IPS-18c (cell line): Measurements from ENCODE around the gene FAM234A.

Experiments used
- H3K4me3 ChIP-seq: 2 replicates; pipeline ENCODE4 v1.7.0; 2013; ENCODE audit warnings: low read depth, mild to moderate bottlenecking, low read length, moderate library complexity; ENCODE audit not compliant: insufficient read depth
- H3K9me3 ChIP-seq: one replicate; pipeline ENCODE4 v1.6.1; 2013; ENCODE audit warnings: mild to moderate bottlenecking, low read length, moderate library complexity; ENCODE audit not compliant: control insufficient read depth, insufficient read depth

FAM234A gene

GRCh38 chr16:285146-286055, 50.8 kb downstream of the FAM234A start:
- H3K9me3 ChIP-seq: no peaks in the 10 kb centered on the region
- no peak overlapping the region for H3K4me3 ChIP-seq

GRCh38 chr16:286491-287297, 52.1 kb downstream of the FAM234A start:
- Histone ChIP-seq H3K4me3 (no peak overlapping the region), H3K9me3 (no peaks in the 10 kb centered on the region)

- no peaks in the 10 kb centered on the region for H3K9me3 ChIP-seq
- H3K4me3 ChIP-seq: no peak overlapping the region
Observed at GRCh38 chr16:287298-287811, 52.7 kb downstream of the FAM234A start.

GRCh38 chr16:287981-288920, 53.6 kb downstream of the FAM234A start:
- Histone ChIP-seq H3K9me3 (no peaks in the 10 kb centered on the region), H3K4me3 (no peak overlapping the region)

- Histone ChIP-seq H3K9me3 (no peaks in the 10 kb centered on the region), H3K4me3 (no peak overlapping the region)
Observed at GRCh38 chr16:289395-289997, 54.9 kb downstream of the FAM234A start.

GRCh38 chr16:290015-290680, 55.5 kb downstream of the FAM234A start:
- H3K4me3 ChIP-seq: no peak overlapping the region

GRCh38 chr16:290681-291405, 56.2 kb downstream of the FAM234A start:
- Histone ChIP-seq H3K4me3 (no peak overlapping the region), H3K9me3 (no peaks in the 10 kb centered on the region)

More at GRCh38 chr16:290015-290680, 55.5 kb downstream of the FAM234A start:
- no peaks in the 10 kb centered on the region for H3K9me3 ChIP-seq

GRCh38 chr16:291539-291938, 56.9 kb downstream of the FAM234A start:
- Histone ChIP-seq H3K4me3 (no peak overlapping the region), H3K9me3 (no peaks in the 10 kb centered on the region)

GRCh38 chr16:293043-293775, 58.6 kb downstream of the FAM234A start:
- Histone ChIP-seq H3K9me3 (no peaks in the 10 kb centered on the region), H3K4me3 (no peak overlapping the region)

GRCh38 chr16:296276-296675, 61.7 kb downstream of the FAM234A start:
- H3K4me3 ChIP-seq: no peak overlapping the region
- no peaks in the 10 kb centered on the region for H3K9me3 ChIP-seq

- no peak overlapping the region for H3K4me3 ChIP-seq
- H3K9me3 ChIP-seq: no peaks in the 10 kb centered on the region
Observed at GRCh38 chr16:296806-297510, 62.3 kb downstream of the FAM234A start.

GRCh38 chr16:297832-298231, 63.2 kb downstream of the FAM234A start:
- H3K4me3 ChIP-seq: no peak overlapping the region
- no peaks in the 10 kb centered on the region for H3K9me3 ChIP-seq

GRCh38 chr16:301235-301634, 66.6 kb downstream of the FAM234A start:
- H3K9me3 ChIP-seq: no peaks in the 10 kb centered on the region
- no peak overlapping the region for H3K4me3 ChIP-seq

GRCh38 chr16:301950-302349, 67.3 kb downstream of the FAM234A start:
- Histone ChIP-seq H3K4me3 (no peak overlapping the region), H3K9me3 (no peaks in the 10 kb centered on the region)
